ENCODE data around the gene AHCYL1.
A peak's percentile ranks its signal among the peaks of the same experiment; 100 is the strongest.
"Not testable (repeated sequence)": the region's sequence is repeated elsewhere in the genome, so short reads cannot be mapped to it uniquely, and the experiment has no call there.

Gene AHCYL1

GRCh38 chr1:109950509-109950908 lies 34.1 kb upstream of the AHCYL1 start:
- H3K36me3 ChIP-seq (ENCODE audit: control insufficient read depth, insufficient read depth, low read length): no peaks in the 10 kb centered on the region
- H3K4me1 ChIP-seq (ENCODE audit: control insufficient read depth, insufficient read depth, low read length): no peaks in the 10 kb centered on the region
- no peaks in the 10 kb centered on the region for H3K27me3 ChIP-seq (ENCODE audit: control insufficient read depth, insufficient read depth, low read length, poor library complexity, severe bottlenecking)
- H3K9me3 ChIP-seq (ENCODE audit: control insufficient read depth, low read length): no peaks in the 10 kb centered on the region
- 88 to 90% methylated on average over 2 of the region's 2 CpGs for WGBS, 2 experiments
- H3K27ac ChIP-seq (ENCODE audit: insufficient read depth, low read depth, low read length, poor library complexity, severe bottlenecking): no peak overlapping the region
- H3K4me3 ChIP-seq (ENCODE audit: insufficient read depth, low read depth, low read length): no peak overlapping the region

GRCh38 chr1:109951501-109951900 lies 33.1 kb upstream of the AHCYL1 start:
- WGBS, 2 experiments: 89 to 97% methylated on average over 5 of the region's 5 CpGs
- not testable (repeated sequence) for H3K27ac ChIP-seq (ENCODE audit: insufficient read depth, low read depth, low read length, poor library complexity, severe bottlenecking); H3K36me3 ChIP-seq (ENCODE audit: control insufficient read depth, insufficient read depth, low read length); H3K27me3 ChIP-seq (ENCODE audit: control insufficient read depth, insufficient read depth, low read length, poor library complexity, severe bottlenecking); H3K9me3 ChIP-seq (ENCODE audit: control insufficient read depth, low read length); H3K4me3 ChIP-seq (ENCODE audit: insufficient read depth, low read depth, low read length); H3K4me1 ChIP-seq (ENCODE audit: control insufficient read depth, insufficient read depth, low read length)

GRCh38 chr1:109954041-109954512 lies 30.5 kb upstream of the AHCYL1 start:
- no peaks in the 10 kb centered on the region for H3K9me3 ChIP-seq (ENCODE audit: control insufficient read depth, low read length)
- peaks cover 5% of the 10 kb centered on the region for H3K27me3 ChIP-seq (ENCODE audit: control insufficient read depth, insufficient read depth, low read length, poor library complexity, severe bottlenecking)
- 86 to 88% methylated on average over 1 of the region's 1 CpG for WGBS, 2 experiments
- H3K36me3 ChIP-seq (ENCODE audit: control insufficient read depth, insufficient read depth, low read length): no peaks in the 10 kb centered on the region
- H3K4me1 ChIP-seq (ENCODE audit: control insufficient read depth, insufficient read depth, low read length): peaks cover 9% of the 10 kb centered on the region
- no peak overlapping the region for H3K27ac ChIP-seq (ENCODE audit: insufficient read depth, low read depth, low read length, poor library complexity, severe bottlenecking)
- no peak overlapping the region for H3K4me3 ChIP-seq (ENCODE audit: insufficient read depth, low read depth, low read length)

GRCh38 chr1:109959632-109959973 lies 25.0 kb upstream of the AHCYL1 start:
- Histone ChIP-seq H3K9me3 (ENCODE audit: control insufficient read depth, low read length) (no peaks in the 10 kb centered on the region), H3K27me3 (ENCODE audit: control insufficient read depth, insufficient read depth, low read length, poor library complexity, severe bottlenecking) (peaks cover 5% of the 10 kb centered on the region), H3K4me1 (ENCODE audit: control insufficient read depth, insufficient read depth, low read length) (peaks cover 49% of the 10 kb centered on the region), H3K36me3 (ENCODE audit: control insufficient read depth, insufficient read depth, low read length) (no peaks in the 10 kb centered on the region), H3K27ac (ENCODE audit: insufficient read depth, low read depth, low read length, poor library complexity, severe bottlenecking) (peak overlapping the region; percentile 98), H3K4me3 (ENCODE audit: insufficient read depth, low read depth, low read length) (no peak overlapping the region)
- 0% methylated on average over 1 of the region's 1 CpG for WGBS, 2 experiments

GRCh38 chr1:109959974-109960744 lies 24.4 kb upstream of the AHCYL1 start:
- 4 to 5% methylated on average over 6 to 7 of the region's 7 CpGs for WGBS, 2 experiments
- Histone ChIP-seq H3K27me3 (ENCODE audit: control insufficient read depth, insufficient read depth, low read length, poor library complexity, severe bottlenecking) (peaks cover 5% of the 10 kb centered on the region), H3K36me3 (ENCODE audit: control insufficient read depth, insufficient read depth, low read length) (no peaks in the 10 kb centered on the region), H3K27ac (ENCODE audit: insufficient read depth, low read depth, low read length, poor library complexity, severe bottlenecking) (peak overlapping the region; percentile 98), H3K9me3 (ENCODE audit: control insufficient read depth, low read length) (no peaks in the 10 kb centered on the region), H3K4me3 (ENCODE audit: insufficient read depth, low read depth, low read length) (peak overlapping the region; percentile 15), H3K4me1 (ENCODE audit: control insufficient read depth, insufficient read depth, low read length) (peaks cover 49% of the 10 kb centered on the region)

- Histone ChIP-seq H3K4me1 (ENCODE audit: control insufficient read depth, insufficient read depth, low read length) (peaks cover 49% of the 10 kb centered on the region), H3K27me3 (ENCODE audit: control insufficient read depth, insufficient read depth, low read length, poor library complexity, severe bottlenecking) (peaks cover 5% of the 10 kb centered on the region), H3K9me3 (ENCODE audit: control insufficient read depth, low read length) (no peaks in the 10 kb centered on the region), H3K27ac (ENCODE audit: insufficient read depth, low read depth, low read length, poor library complexity, severe bottlenecking) (peak overlapping the region; percentile 98), H3K36me3 (ENCODE audit: control insufficient read depth, insufficient read depth, low read length) (no peaks in the 10 kb centered on the region), H3K4me3 (ENCODE audit: insufficient read depth, low read depth, low read length) (no peak overlapping the region)
- WGBS, 2 experiments: 5 to 14% methylated on average over 1 of the region's 1 CpG
These were observed 23.8 kb upstream of the AHCYL1 start for GRCh38 chr1:109960745-109961094.

GRCh38 chr1:109963864-109964263 lies 20.7 kb upstream of the AHCYL1 start:
- Histone ChIP-seq H3K27me3 (ENCODE audit: control insufficient read depth, insufficient read depth, low read length, poor library complexity, severe bottlenecking) (no peaks in the 10 kb centered on the region), H3K4me3 (ENCODE audit: insufficient read depth, low read depth, low read length) (no peak overlapping the region), H3K4me1 (ENCODE audit: control insufficient read depth, insufficient read depth, low read length) (peaks cover 41% of the 10 kb centered on the region), H3K27ac (ENCODE audit: insufficient read depth, low read depth, low read length, poor library complexity, severe bottlenecking) (no peak overlapping the region), H3K36me3 (ENCODE audit: control insufficient read depth, insufficient read depth, low read length) (no peaks in the 10 kb centered on the region), H3K9me3 (ENCODE audit: control insufficient read depth, low read length) (no peaks in the 10 kb centered on the region)
- WGBS, 2 experiments: 100% methylated on average over 1 of the region's 1 CpG; no CpG with 5 or more reads in 1 of the 2 experiments

GRCh38 chr1:109969146-109969829 lies 15.3 kb upstream of the AHCYL1 start:
- Histone ChIP-seq H3K27ac (ENCODE audit: insufficient read depth, low read depth, low read length, poor library complexity, severe bottlenecking) (no peak overlapping the region), H3K9me3 (ENCODE audit: control insufficient read depth, low read length) (no peaks in the 10 kb centered on the region), H3K36me3 (ENCODE audit: control insufficient read depth, insufficient read depth, low read length) (no peaks in the 10 kb centered on the region), H3K4me3 (ENCODE audit: insufficient read depth, low read depth, low read length) (no peak overlapping the region), H3K27me3 (ENCODE audit: control insufficient read depth, insufficient read depth, low read length, poor library complexity, severe bottlenecking) (no peaks in the 10 kb centered on the region), H3K4me1 (ENCODE audit: control insufficient read depth, insufficient read depth, low read length) (no peaks in the 10 kb centered on the region)
- WGBS, 2 experiments: 89 to 93% methylated on average over 3 of the region's 3 CpGs

GRCh38 chr1:109969907-109970306 lies 14.7 kb upstream of the AHCYL1 start:
- Histone ChIP-seq H3K36me3 (ENCODE audit: control insufficient read depth, insufficient read depth, low read length) (no peaks in the 10 kb centered on the region), H3K9me3 (ENCODE audit: control insufficient read depth, low read length) (no peaks in the 10 kb centered on the region), H3K4me1 (ENCODE audit: control insufficient read depth, insufficient read depth, low read length) (no peaks in the 10 kb centered on the region), H3K4me3 (ENCODE audit: insufficient read depth, low read depth, low read length) (no peak overlapping the region), H3K27ac (ENCODE audit: insufficient read depth, low read depth, low read length, poor library complexity, severe bottlenecking) (no peak overlapping the region), H3K27me3 (ENCODE audit: control insufficient read depth, insufficient read depth, low read length, poor library complexity, severe bottlenecking) (no peaks in the 10 kb centered on the region)
- 93 to 95% methylated on average over 3 of the region's 3 CpGs for WGBS, 2 experiments

GRCh38 chr1:109971559-109971958 lies 13.0 kb upstream of the AHCYL1 start:
- Histone ChIP-seq H3K4me3 (ENCODE audit: insufficient read depth, low read depth, low read length) (no peak overlapping the region), H3K27me3 (ENCODE audit: control insufficient read depth, insufficient read depth, low read length, poor library complexity, severe bottlenecking) (no peaks in the 10 kb centered on the region), H3K27ac (ENCODE audit: insufficient read depth, low read depth, low read length, poor library complexity, severe bottlenecking) (no peak overlapping the region), H3K36me3 (ENCODE audit: control insufficient read depth, insufficient read depth, low read length) (no peaks in the 10 kb centered on the region), H3K4me1 (ENCODE audit: control insufficient read depth, insufficient read depth, low read length) (no peaks in the 10 kb centered on the region), H3K9me3 (ENCODE audit: control insufficient read depth, low read length) (no peaks in the 10 kb centered on the region)
- 50% methylated on average over 1 of the region's 1 CpG; no CpG with 5 or more reads in 1 of the 2 experiments for WGBS, 2 experiments

All from ectodermal cell (in vitro differentiated cells).